Smooth muscle cell (in vitro differentiated cells): ENCODE data around the gene GATAD2B. TPM values are rescaled to one million over a fixed set of nuclear protein-coding genes. Genes with fewer than 3 reads are reported as not detected.
"Not testable (repeated sequence)": the region's sequence is repeated elsewhere in the genome, so short reads cannot be mapped to it uniquely, and the experiment has no call there.

Experiments used
- DNase-seq: peaks from one replicate; lab custom pipeline; 2025; ENCODE audit not compliant: unreplicated experiment; lab: John Stamatoyannopoulos, UW
- H2AFZ ChIP-seq: fragments of 200-600 bp; sonication (generic); 2 replicates; pipeline ENCODE4 v1.6.0; 2016; ENCODE audit warnings: antibody characterized with exemption, low read depth, mild to moderate bottlenecking
- H3F3A ChIP-seq: fragments of 200-600 bp; sonication (generic); 2 replicates; pipeline ENCODE4 v1.6.0; 2017; ENCODE audit warnings: antibody characterized with exemption, low read depth
- H3K27ac ChIP-seq: fragments of 200-600 bp; sonication (generic); 2 replicates; pipeline ENCODE4 v1.5.1; 2016; ENCODE audit warnings: low read depth, mild to moderate bottlenecking
- H3K27me3 ChIP-seq: fragments of 200-600 bp; sonication (generic); 2 replicates; pipeline ENCODE4 v1.6.1; 2016; ENCODE audit warnings: low read depth, mild to moderate bottlenecking
- H3K36me3 ChIP-seq: fragments of 200-600 bp; sonication (generic); 2 replicates; pipeline ENCODE4 v1.5.1; 2016; ENCODE audit warnings: low read depth
- H3K4me1 ChIP-seq: fragments of 200-600 bp; sonication (generic); 2 replicates; pipeline ENCODE4 v1.5.1; 2016; ENCODE audit warnings: low read depth
- H3K4me2 ChIP-seq: fragments of 200-600 bp; sonication (generic); 2 replicates; pipeline ENCODE4 v1.6.0; 2016; ENCODE audit warnings: mild to moderate bottlenecking
- H3K4me3 ChIP-seq: fragments of 200-600 bp; sonication (generic); 2 replicates; pipeline ENCODE4 v1.5.1; 2016; ENCODE audit warnings: mild to moderate bottlenecking
- H3K79me2 ChIP-seq: fragments of 200-600 bp; sonication (generic); 2 replicates; pipeline ENCODE4 v1.6.0; 2016; ENCODE audit warnings: low read depth, mild to moderate bottlenecking
- H3K9ac ChIP-seq: fragments of 200-600 bp; sonication (generic); 2 replicates; pipeline ENCODE4 v1.6.0; 2016; ENCODE audit warnings: low read depth
- H3K9me3 ChIP-seq: fragments of 200-600 bp; sonication (generic); replicated peaks from 2 replicates; pipeline ENCODE4 v1.5.1; 2016; ENCODE audit warnings: low read depth
- H4K20me1 ChIP-seq: fragments of 200-600 bp; sonication (generic); 2 replicates; pipeline ENCODE4 v1.6.0; 2016; ENCODE audit warnings: low read depth
- CTCF ChIP-seq: fragments of 200-600 bp; sonication (generic); IDR thresholded peaks from 2 replicates; pipeline ENCODE4 v1.5.1; 2017; ENCODE audit warnings: borderline replicate concordance, mild to moderate bottlenecking, antibody characterized with exemption; ENCODE audit not compliant: insufficient read depth, poor library complexity, severe bottlenecking
- WGBS: methylation state at CpG from one replicate; pipeline ENCODE4 v1.1.7; 2016; ENCODE audit warnings: low lambda C conversion rate; 5-methylcytosine and 5-hydroxymethylcytosine counted together
- polyA plus RNA-seq: library from polyadenylated mRNA; unstranded; fragments of >200 nt; fragmentation: Nextera tagmentation; extraction: Ambion mirVana; gene quantifications from 2 replicates; pipeline ENCODE4 v1.2.1, GENCODE V29; 2016
- total RNA-seq: library from RNA; depleted of rRNA; stranded (reverse); fragments of >200 nt; gene quantifications from 2 replicates; pipeline ENCODE4 v1.2.3, GENCODE V29; 2014

The GATAD2B gene
- total and polyA plus RNA-seq, 2 experiments from 2014 or later: 7.8 to 24.9 TPM

GRCh38 chr1:153906396-153906795, 16.4 kb downstream of the GATAD2B start:
- Histone ChIP-seq H3K27me3 (no peaks in the 10 kb centered on the region), H3K4me3 (no peak overlapping the region), H4K20me1 (peaks cover 97% of the 10 kb centered on the region), H3K27ac (no peak overlapping the region), H3K4me2 (no peak overlapping the region), H2AFZ (no peak overlapping the region), H3K4me1 (no peaks in the 10 kb centered on the region), H3K9me3 (no peaks in the 10 kb centered on the region), H3K79me2 (peaks cover 100% of the 10 kb centered on the region), H3F3A (no peaks in the 10 kb centered on the region), H3K36me3 (no peaks in the 10 kb centered on the region), H3K9ac (no peak overlapping the region)
- no peak for TF ChIP-seq CTCF
- WGBS: 94% methylated on average over 1 of the region's 1 CpG
- no peak for DNase-seq

GRCh38 chr1:153905908-153906307, 16.9 kb downstream of the GATAD2B start:
- not testable (repeated sequence) for H3K27me3 ChIP-seq, DNase-seq, H2AFZ ChIP-seq, H3K9me3 ChIP-seq, H3K4me1 ChIP-seq, H3K27ac ChIP-seq, H3K9ac ChIP-seq, H3K4me3 ChIP-seq, H3F3A ChIP-seq, H3K36me3 ChIP-seq, H3K4me2 ChIP-seq
- Histone ChIP-seq H4K20me1 (peaks cover 97% of the 10 kb centered on the region), H3K79me2 (peaks cover 100% of the 10 kb centered on the region)
- 96% methylated on average over 7 of the region's 8 CpGs for WGBS

- TF ChIP-seq CTCF: no peak
- DNase-seq: no peak
- Histone ChIP-seq H3K79me2 (peaks cover 100% of the 10 kb centered on the region), H3K9me3 (no peaks in the 10 kb centered on the region), H4K20me1 (peaks cover 99% of the 10 kb centered on the region), H3F3A (no peaks in the 10 kb centered on the region), H3K4me3 (no peak overlapping the region), H3K4me1 (no peaks in the 10 kb centered on the region), H3K4me2 (no peak overlapping the region), H3K36me3 (no peaks in the 10 kb centered on the region), H3K27me3 (no peaks in the 10 kb centered on the region), H2AFZ (no peak overlapping the region), H3K9ac (no peak overlapping the region), H3K27ac (no peak overlapping the region)
- WGBS: 98% methylated on average over 14 of the region's 14 CpGs
These were observed 18.8 kb downstream of the GATAD2B start for GRCh38 chr1:153903841-153904455.

GRCh38 chr1:153899509-153899908, 23.3 kb downstream of the GATAD2B start:
- no peaks in the 10 kb centered on the region for H3K4me1 ChIP-seq
- no peak overlapping the region for H3K9ac ChIP-seq
- H3K36me3 ChIP-seq: no peaks in the 10 kb centered on the region
- WGBS: 96% methylated on average over 6 of the region's 6 CpGs
- H3K9me3 ChIP-seq: no peaks in the 10 kb centered on the region
- H3K79me2 ChIP-seq: peaks cover 99% of the 10 kb centered on the region
- no peak overlapping the region for H3K27ac ChIP-seq
- no peaks in the 10 kb centered on the region for H3K27me3 ChIP-seq
- no peaks in the 10 kb centered on the region for H3F3A ChIP-seq
- H4K20me1 ChIP-seq: peaks cover 99% of the 10 kb centered on the region
- no peak overlapping the region for H3K4me3 ChIP-seq
- H2AFZ ChIP-seq: no peak overlapping the region
- TF ChIP-seq CTCF: no peak
- DNase-seq: no peak
- H3K4me2 ChIP-seq: no peak overlapping the region

GRCh38 chr1:153895866-153896265, 26.9 kb downstream of the GATAD2B start:
- H3K27ac ChIP-seq, DNase-seq, H3K9ac ChIP-seq, H3K36me3 ChIP-seq, H3K4me1 ChIP-seq, H2AFZ ChIP-seq, H3K9me3 ChIP-seq, H3F3A ChIP-seq, H3K27me3 ChIP-seq, H3K4me3 ChIP-seq, H3K4me2 ChIP-seq: not testable (repeated sequence)
- Histone ChIP-seq H3K79me2 (peaks cover 96% of the 10 kb centered on the region), H4K20me1 (peaks cover 96% of the 10 kb centered on the region)
- 100% methylated on average over 1 of the region's 1 CpG for WGBS

- not testable (repeated sequence) for H3K4me3 ChIP-seq, H3F3A ChIP-seq, H2AFZ ChIP-seq, H3K27ac ChIP-seq, H3K4me1 ChIP-seq, H3K9ac ChIP-seq, H3K36me3 ChIP-seq, H3K27me3 ChIP-seq, H3K9me3 ChIP-seq, H3K4me2 ChIP-seq, DNase-seq
- 97% methylated on average over 7 of the region's 7 CpGs for WGBS
- Histone ChIP-seq H3K79me2 (peaks cover 95% of the 10 kb centered on the region), H4K20me1 (peaks cover 96% of the 10 kb centered on the region)
These were observed 31.7 kb downstream of the GATAD2B start for GRCh38 chr1:153891042-153891441.
